Lower leg skin (tissue), 4 donors: Measurements from ENCODE around the gene PCSK6. TPM values are rescaled to one million over a fixed set of nuclear protein-coding genes. Genes with fewer than 3 reads are reported as not detected.

ENCODE experiments used
- DNase-seq, 2 donors: peaks; one replicate each; pipeline ENCODE4 v3.0.0-alpha.2; 2019; ENCODE audit warnings: low spot score in 2 of 2
- H3K4me3 ChIP-seq: fragments of 200-600 bp; sonication (generic); 2 replicates; pipeline ENCODE4 v1.5.1; 2017; ENCODE audit warnings: mild to moderate bottlenecking, low read depth; ENCODE audit not compliant: poor library complexity, severe bottlenecking
- CTCF ChIP-seq, 3 donors: fragments of 450-650 bp; IDR thresholded peaks; one replicate each; pipeline ENCODE4 v1.5.1; 2016; ENCODE audit warnings: antibody characterized with exemption in 3 of 3, mild to moderate bottlenecking in 3 of 3, moderate library complexity in 2 of 3
- POLR2A ChIP-seq, 2 donors: fragments of 450-650 bp; IDR thresholded peaks; one replicate each; pipeline ENCODE4 v1.6.1; 2016 to 2017; ENCODE audit warnings: antibody characterized with exemption in 2 of 2, mild to moderate bottlenecking in 1 of 2, moderate library complexity in 1 of 2
- WGBS, 2 donors: methylation state at CpG; one replicate each; pipeline ENCODE4 v1.1.5; 2018; 5-methylcytosine and 5-hydroxymethylcytosine counted together
- intact Hi-C: fragments of 100-400 bp; cut with DNase I; formaldehyde crosslinking; loops from one replicate; pipeline ENCODE4 v1.15.0; 2023; ENCODE audit warnings: low total_unique reads
- total RNA-seq, 4 donors: library from RNA; depleted of rRNA; stranded (reverse); fragments of >200 nt; gene quantifications; one replicate each; pipeline ENCODE4 v1.1.0, GENCODE V29; 2016

Gene PCSK6
- total RNA-seq, 4 donors from 2014 or later = 20.1 to 45.4 (median 30.4) TPM

DNA sequence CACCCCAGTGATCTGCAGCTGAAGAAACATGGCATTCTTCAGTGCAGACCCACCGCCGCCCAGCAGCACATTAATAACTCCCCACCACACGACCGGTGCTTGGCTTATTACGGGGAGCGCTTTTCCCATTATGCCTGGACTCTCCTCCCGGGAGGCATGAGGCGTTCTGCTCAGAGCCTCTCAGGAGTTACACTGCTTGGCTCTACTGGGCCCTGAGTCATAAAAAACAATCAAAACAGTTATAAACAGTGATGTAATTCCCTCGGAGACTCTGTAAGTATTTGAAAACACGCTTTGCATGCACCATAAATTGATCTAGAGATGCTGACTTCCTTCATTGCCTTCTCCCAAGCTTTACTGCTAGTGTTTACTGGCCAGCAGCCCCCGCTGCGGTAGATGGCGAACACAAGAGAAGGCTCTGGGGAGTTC lies 117.3 kb downstream of the PCSK6 start:
- no peak for DNase-seq
- H3K4me3 ChIP-seq = no peak overlapping the region
- 48 to 63% methylated on average over 13 of the region's 13 CpGs for WGBS, 2 donors
- intact Hi-C loops = no loop called here
- TF ChIP-seq CTCF (IDR thresholded peaks at IDR 0.05) (no peak), POLR2A (IDR thresholded peaks at IDR 0.05) (no peak)

GRCh38 chr15:101371519-101371918 lies 118.0 kb downstream of the PCSK6 start:
- no peak for TF ChIP-seq POLR2A (IDR thresholded peaks at IDR 0.05)
- TF ChIP-seq CTCF (IDR thresholded peaks at IDR 0.05) = no peak
- intact Hi-C loops = no loop called here
- H3K4me3 ChIP-seq = no peak overlapping the region
- 91 to 94% methylated on average over 9 to 11 of the region's 11 CpGs for WGBS, 2 donors
- no peak for DNase-seq

DNA sequence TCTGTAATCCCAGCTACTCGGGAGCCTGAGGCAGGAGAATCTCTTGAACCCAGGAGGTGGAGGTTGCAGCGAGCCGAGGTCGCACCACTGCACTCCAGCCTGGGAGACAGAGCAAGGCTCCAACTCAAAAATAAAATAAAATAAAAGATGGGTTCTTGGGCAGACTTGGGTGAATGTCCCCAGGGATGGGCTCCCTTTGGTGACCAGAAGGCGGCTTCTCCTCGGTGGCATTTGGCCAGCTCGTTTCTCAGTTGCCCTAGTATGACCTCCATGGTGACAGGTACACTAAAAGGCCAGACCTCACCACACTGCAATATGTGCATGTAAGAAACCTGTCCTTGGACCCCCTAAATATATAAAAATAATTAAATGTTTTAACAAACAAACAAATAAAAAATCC lies 118.4 kb downstream of the PCSK6 start:
- TF ChIP-seq POLR2A (IDR thresholded peaks at IDR 0.05) (no peak), CTCF (IDR thresholded peaks at IDR 0.05) (no peak)
- no peak for DNase-seq
- intact Hi-C loops = no loop called here
- H3K4me3 ChIP-seq = no peak overlapping the region
- 91 to 92% methylated on average over 7 of the region's 7 CpGs for WGBS, 2 donors

- TF ChIP-seq CTCF (IDR thresholded peaks at IDR 0.05) = no peak
- 94 to 96% methylated on average over 25 to 26 of the region's 26 CpGs for WGBS, 2 donors
- intact Hi-C loops = no loop called here
- DNase-seq = no peak
- no peak overlapping the region for H3K4me3 ChIP-seq
These were observed 119.0 kb downstream of the PCSK6 start for GRCh38 chr15:101370330-101371024.

DNA sequence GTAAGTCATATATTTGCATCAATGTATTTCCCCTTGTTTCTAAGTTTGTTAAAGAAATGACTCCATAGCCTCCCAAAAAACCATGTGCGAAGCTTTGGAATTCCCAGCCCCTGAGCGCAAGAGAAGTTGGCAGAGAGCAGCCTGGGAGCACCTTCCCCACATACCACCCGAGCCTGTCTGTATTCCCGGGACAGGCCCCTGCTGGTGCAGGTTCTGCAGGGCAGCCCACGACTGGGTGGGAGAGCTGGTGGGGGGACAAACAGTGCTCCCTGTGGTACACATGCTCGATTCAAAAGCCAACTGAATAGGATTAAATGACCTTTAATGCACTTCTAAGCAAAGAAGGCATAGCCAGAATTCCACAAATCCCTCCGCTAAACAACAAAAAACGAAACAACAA lies 119.8 kb downstream of the PCSK6 start:
- intact Hi-C loops = no loop called here
- no peak for DNase-seq

More for the DNA sequence above, 119.8 kb downstream of the PCSK6 start:
- no peak for TF ChIP-seq CTCF (IDR thresholded peaks at IDR 0.05)
- TF ChIP-seq POLR2A (IDR thresholded peaks at IDR 0.05) = no peak
- WGBS, 2 donors = 83 to 87% methylated on average over 8 of the region's 8 CpGs
- no peak overlapping the region for H3K4me3 ChIP-seq
